Measurements from ENCODE around the gene TUBGCP2.

Gene TUBGCP2

DNA sequence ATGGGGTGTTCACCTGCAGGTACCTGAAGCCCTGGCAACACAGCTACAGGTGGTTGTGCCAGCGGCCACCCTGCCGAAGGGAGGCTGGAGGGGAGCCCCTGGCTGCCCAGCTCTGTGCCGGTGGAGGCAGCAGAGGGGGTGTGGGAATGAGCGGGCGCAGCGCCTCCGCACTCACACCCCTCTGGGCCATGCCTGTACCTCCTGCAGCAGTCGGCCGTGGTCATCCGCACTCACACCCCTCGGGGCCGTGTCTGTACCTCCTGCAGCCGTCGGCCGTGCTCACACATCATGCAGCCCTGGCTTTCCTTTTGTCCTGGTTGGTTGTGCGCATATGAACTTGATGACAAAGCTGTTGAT lies 1.7 kb upstream of the TUBGCP2 start:
- TF ChIP-seq POLR2A (IDR thresholded peaks at IDR 0.05; ENCODE audit: low read depth, low read length): no peak
- no peak for FAIRE-seq
- no peak for DNase-seq (ENCODE audit: insufficient read length, low spot score)

DNA sequence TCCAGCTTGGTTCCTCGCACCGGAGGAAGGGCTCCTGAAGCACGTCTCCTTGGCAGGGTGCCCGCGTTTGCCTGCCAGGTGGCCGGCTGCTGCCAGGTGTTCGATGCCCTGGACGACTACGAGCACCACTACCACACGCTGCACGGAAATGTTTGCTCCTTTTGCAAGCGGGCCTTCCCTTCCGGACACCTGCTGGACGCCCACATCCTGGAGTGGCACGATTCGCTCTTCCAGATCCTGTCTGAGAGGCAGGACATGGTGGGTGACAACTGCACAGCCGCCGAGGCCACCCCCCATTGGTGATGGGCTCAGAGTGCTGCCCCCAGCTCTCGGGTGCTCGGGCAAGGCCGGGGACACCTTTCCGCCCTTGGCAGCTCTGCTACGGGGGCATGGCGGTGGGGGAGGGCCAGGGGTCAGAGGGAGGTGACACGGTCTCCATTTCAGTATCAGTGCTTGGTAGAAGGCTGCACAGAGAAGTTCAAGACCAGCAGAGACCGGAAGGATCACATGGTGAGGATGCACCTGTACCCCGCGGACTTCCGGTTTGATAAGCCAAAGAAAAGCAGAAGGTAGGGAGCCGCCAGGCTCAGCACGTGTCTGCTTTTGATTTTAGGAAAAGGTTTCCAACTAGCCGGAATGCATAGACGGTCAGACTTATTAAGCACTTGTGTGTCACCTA lies 1.2 kb upstream of the TUBGCP2 start:
- no peak for DNase-seq (ENCODE audit: insufficient read length, low spot score)
- no peak for FAIRE-seq
- TF ChIP-seq POLR2A (IDR thresholded peaks at IDR 0.05; ENCODE audit: low read depth, low read length): no peak

DNA sequence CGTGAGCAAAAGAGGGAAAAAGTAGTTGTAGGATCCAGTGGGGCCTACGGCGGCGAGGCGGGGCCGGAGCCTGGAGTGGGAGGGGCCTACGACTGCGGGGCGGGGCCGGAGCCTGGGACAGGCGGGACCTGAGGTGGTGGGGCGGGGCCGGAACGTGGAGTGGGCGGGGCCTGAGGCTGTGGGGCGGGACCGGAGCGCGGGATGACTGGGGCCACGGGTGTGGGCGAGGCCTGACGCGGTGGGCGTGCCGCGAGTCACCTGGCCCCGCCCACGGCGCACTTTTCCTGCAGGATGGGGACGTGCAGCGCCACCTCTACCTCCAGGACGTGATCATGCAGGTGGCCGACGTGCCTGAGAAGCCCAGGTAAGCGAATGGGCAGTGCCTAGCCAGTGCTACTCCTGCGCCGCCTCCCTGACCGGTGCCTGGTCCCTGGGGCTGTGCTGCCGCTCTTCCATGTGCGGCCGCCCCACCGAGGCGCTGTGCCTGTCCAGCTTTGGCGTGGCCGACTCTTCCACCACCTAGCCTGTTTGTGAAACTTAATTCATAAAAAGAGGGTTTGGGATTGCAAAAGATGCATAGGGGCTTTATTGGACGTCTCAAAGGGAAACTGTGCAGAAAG lies 538 bp upstream of the TUBGCP2 start:
- DNase-seq (ENCODE audit: insufficient read length, low spot score) (peak; percentile 46), FAIRE-seq (no peak)
- no peak for TF ChIP-seq POLR2A (IDR thresholded peaks at IDR 0.05; ENCODE audit: low read depth, low read length)

DNA sequence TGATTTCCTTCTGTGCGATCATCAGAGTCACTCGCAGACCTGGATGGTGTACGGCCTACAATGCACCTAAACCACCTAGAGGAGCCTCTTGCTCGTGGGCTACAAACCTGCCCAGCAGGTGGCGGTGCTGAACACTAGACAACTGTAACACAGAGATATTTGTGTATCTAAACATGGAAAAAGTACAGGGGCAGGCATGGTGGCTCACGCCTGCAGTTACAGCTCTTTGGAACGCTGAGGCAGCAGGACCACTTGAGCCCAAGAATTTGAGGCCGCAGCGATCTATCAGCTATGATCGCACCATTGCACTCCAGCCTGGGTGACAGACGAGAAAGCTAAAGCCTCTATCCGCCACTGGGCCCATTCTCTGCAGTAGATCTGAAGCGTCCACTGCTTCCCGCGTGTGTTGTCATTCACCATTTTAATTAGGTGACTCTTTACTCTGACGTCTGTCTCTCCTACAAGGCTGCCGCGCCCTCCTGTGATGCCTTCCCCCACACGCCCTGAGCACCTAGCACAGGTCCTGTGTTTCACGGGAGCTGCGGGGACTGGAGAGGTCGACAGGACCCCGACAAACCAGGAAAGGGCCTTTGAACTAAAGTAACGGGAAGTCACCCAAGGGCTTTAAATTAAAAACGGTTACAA lies 774 bp downstream of the TUBGCP2 start:
- DNase-seq (ENCODE audit: insufficient read length, low spot score): no peak
- TF ChIP-seq POLR2A (IDR thresholded peaks at IDR 0.05; ENCODE audit: low read depth, low read length): no peak

DNA sequence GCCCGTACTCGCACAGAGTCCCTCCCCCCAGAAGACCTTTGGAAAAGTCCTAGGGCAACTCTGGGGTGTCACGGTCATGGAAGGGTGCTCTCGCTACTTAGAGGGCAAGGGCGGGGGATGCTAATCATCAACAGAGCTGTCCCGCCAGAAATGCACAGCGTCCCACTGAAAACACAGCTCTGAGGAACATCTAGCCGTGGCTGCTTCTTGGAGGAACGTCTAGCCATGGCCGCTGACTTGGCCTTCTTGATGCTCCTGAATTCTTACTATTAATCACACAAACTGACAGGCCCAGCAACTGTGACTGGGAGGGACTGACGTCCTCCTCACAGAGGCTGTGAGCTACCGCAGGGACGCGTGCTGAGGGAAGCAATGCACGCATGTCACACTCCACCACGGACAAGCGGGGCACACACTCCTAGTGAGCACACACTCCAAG lies 1.7 kb downstream of the TUBGCP2 start:
- no peak for DNase-seq (ENCODE audit: insufficient read length, low spot score)
- no peak for FAIRE-seq
- TF ChIP-seq POLR2A (IDR thresholded peaks at IDR 0.05; ENCODE audit: low read depth, low read length): no peak

More for the DNA sequence above, 774 bp downstream of the TUBGCP2 start:
- peak; percentile 36 for FAIRE-seq

DNA sequence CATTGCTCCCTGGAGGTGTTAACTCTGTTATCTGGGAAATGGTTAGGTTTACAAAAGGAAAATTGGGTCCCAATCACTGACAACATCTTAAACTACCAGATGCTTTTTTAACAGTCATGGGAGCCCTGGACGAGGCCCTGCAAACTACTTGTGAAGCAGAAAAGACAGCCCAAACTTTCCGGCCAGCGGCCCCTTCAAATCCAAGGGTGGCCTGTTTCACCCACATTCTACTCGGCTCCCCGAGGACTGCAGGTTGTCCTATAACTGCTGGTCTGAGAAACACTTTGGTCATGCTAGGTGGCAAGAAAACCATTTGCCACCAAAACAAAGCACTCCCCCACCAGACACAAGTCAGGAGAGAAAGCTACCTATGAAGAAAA lies 2.6 kb downstream of the TUBGCP2 start:
- no peak for FAIRE-seq
- no peak for TF ChIP-seq POLR2A (IDR thresholded peaks at IDR 0.05; ENCODE audit: low read depth, low read length)
- DNase-seq (ENCODE audit: insufficient read length, low spot score): no peak

DNA sequence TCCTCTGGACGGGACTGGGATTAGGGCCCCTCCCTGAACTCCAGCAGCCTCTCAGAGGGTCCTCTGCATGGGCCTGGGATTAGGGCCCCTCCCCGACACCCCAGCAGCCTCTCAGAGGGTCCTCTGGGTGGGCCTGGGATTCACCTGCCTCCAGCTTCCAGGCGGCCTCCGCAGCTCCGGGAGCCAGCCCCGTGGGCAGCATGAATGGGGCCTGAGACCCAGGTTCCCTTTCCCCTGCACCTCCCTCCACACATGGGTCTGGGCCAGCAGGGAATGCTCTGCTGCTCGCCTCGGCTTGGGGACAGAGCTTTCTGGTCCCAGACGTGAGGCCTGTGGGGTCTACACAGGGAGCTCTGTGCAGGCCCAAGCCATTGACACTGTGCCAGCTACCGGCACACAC lies 5.5 kb downstream of the TUBGCP2 start:
- DNase-seq (ENCODE audit: insufficient read length, low spot score): no peak
- no peak for TF ChIP-seq POLR2A (IDR thresholded peaks at IDR 0.05; ENCODE audit: low read depth, low read length)
- no peak for FAIRE-seq

DNA sequence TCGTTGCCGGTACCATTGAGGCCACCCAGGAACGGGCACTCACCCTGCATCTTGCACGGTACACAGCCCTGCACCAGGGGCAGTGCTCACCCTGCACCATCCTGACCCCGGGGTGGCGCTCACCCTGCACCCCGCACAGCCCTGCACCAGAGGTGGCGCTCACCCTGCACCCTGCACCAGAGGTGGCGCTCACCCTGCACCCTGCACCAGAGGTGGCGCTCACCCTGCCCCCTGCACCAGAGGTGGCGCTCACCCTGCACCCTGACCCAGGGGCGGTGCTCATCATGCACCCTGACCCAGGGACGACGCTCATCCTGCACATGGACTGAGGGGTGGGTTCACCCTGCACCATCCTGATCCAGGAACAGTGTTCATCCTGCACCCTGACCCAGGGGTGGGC lies 6.4 kb downstream of the TUBGCP2 start:
- TF ChIP-seq POLR2A (IDR thresholded peaks at IDR 0.05; ENCODE audit: low read depth, low read length): no peak
- no peak for FAIRE-seq
- DNase-seq (ENCODE audit: insufficient read length, low spot score): no peak

DNA sequence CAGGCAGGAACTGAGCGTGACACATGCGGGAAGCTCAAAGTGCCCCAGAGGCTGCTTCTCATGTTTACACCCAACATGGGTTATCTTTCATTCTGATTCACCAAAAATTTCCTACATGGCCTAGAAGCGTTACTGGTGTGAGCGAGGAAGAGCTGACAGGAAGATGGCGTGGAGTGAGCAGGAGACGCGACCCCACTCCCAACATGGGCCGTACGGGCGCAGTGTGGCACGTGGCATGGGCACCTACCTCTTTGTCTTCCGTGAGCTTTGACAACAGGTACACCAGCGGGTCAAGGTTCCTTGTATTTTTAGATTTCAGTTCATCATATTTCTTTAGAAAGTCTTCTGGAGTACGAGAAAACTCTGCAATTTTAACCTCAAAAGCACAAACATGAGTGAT lies 8.9 kb downstream of the TUBGCP2 start:
- FAIRE-seq (no peak), DNase-seq (ENCODE audit: insufficient read length, low spot score) (no peak)
- TF ChIP-seq POLR2A (IDR thresholded peaks at IDR 0.05; ENCODE audit: low read depth, low read length): no peak

DNA sequence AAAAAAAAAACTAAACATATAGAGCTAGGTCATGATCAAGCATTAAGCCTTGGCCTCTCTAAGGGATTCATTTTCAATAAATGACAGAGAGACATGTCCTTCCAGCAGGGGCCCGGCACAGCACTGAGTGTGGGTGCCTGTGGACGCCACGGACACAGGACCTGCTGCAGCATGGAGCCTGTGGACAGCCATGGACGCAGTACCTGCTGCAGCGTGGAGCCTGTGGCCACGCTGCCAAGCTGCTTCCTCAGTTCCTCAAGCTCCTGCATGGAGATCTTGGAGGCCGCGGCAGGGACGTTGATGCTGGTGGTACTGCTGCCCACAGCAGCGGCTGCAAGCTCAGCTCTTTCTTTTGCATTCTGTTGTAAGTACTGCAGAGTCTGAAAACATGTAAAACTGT lies 9.4 kb downstream of the TUBGCP2 start:
- no peak for TF ChIP-seq POLR2A (IDR thresholded peaks at IDR 0.05; ENCODE audit: low read depth, low read length)

DNA sequence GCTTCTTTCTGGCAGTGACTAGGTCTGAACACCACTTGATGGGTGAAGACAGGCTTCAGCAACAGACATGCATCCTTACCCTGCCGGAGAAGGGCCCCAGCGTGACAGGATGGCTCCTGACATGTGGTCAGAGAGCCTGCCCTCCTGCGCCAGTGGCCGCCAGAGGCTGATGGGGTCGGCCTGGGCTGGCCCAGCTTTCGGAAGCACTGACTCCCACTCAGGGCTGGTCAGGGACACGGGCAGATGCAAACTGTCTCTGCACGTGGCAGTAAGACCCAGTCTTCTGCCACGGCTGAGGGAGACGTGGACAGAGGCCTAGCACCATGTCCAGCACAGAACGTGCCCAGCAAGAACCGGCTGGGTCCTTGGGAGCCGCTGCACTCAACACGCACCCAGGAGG lies 10.2 kb downstream of the TUBGCP2 start:
- FAIRE-seq: no peak
- TF ChIP-seq POLR2A (IDR thresholded peaks at IDR 0.05; ENCODE audit: low read depth, low read length): no peak
- DNase-seq (ENCODE audit: insufficient read length, low spot score): no peak

More for the DNA sequence above, 9.4 kb downstream of the TUBGCP2 start:
- FAIRE-seq (no peak), DNase-seq (ENCODE audit: insufficient read length, low spot score) (no peak)

DNA sequence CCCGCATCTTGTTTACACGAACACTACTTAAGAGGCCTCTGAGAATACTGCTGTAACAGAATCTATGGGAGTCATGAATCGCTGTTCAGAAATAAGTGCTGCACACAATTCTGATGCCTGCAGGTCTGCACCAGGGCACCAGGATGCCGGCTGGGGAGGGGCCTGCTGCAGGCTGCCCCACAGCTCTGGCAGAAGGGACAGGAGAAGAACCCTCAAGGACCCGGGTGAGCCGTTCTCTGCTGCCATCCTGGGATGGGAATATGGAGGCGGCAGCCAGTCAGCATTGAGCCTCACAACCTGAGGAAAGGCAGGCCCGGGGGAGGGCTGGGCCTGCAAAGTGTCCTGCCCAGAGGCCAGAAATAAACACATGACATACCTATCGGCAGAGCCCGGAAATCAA lies 11.2 kb downstream of the TUBGCP2 start:
- no peak for TF ChIP-seq POLR2A (IDR thresholded peaks at IDR 0.05; ENCODE audit: low read depth, low read length)
- no peak for DNase-seq (ENCODE audit: insufficient read length, low spot score)
- FAIRE-seq: no peak

DNA sequence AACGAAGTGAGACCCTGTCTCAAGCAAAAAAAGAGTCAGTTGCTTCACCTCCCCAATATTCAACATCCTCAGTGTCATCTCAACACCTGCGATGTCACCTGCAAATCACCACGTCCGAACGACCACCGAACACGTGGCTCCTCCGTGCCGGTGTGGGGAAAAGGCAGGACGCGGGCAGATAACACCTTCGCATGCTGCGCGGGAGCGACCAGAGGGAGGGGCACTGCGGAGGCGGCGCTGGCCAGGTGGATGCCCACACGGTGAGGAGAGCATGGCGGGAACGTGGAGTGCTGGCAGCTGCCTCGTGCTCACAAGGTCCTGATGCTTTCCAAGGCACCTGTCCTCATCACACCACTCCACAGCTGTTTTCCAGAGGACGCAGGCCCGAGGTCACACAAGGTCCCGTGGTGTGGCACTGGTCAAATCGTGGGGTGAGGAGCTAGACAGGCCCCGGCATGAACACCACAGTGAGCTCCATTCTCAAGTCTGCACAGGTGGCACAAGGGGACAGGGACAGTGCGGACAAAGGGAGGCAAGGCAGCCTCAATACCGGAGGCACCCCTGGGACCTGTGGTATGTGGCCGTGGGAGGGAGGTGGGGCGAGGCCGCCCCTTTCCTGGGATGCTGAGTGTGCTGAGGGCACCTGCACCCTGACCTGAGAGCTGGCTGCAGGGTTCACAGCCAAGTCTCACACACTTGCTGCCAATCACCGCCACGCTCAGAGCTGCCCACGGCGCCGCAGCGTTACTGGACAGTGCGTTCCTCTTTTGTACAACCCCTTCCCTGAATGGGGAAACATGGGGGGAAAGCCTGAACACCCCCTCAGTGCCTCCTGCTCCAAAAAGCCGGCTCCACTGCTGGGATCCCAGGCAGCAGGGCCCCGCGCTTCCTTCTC lies 13.0 kb downstream of the TUBGCP2 start:
- DNase-seq (ENCODE audit: insufficient read length, low spot score): no peak
- FAIRE-seq: no peak
- TF ChIP-seq POLR2A (IDR thresholded peaks at IDR 0.05; ENCODE audit: low read depth, low read length): no peak

DNA sequence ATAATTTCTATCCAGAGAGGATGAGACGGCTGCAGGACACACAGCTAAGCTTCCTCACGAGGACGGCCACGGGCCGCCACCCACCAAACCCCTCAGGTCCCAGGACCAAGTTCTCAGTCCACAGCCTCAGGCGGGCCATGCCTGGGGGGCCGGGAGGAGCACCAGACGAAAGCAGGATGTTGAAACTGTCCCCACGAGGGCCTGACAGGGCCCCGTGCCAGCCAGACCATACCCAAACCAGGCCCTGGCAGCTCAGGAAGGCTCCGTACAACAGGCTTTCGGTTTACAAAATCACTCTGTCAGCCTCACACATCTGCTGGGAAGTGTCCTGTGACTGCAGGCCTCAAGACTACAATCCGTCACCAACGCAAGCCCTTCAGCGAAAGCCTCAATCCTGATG lies 14.5 kb downstream of the TUBGCP2 start:
- no peak for TF ChIP-seq POLR2A (IDR thresholded peaks at IDR 0.05; ENCODE audit: low read depth, low read length)
- FAIRE-seq (no peak), DNase-seq (ENCODE audit: insufficient read length, low spot score) (no peak)
